ENCODE measurements around the gene SERPINB8. TPM values are rescaled to one million over a fixed set of nuclear protein-coding genes. Genes with fewer than 3 reads are reported as not detected.

SERPINB8 gene
- total RNA-seq, 2 experiments from 2014 or later = 1.5 to 2.5 TPM

- Histone ChIP-seq H3K79me2 (ENCODE audit: insufficient read depth, low read depth, low read length) (no peaks in the 10 kb centered on the region), H2AFZ (ENCODE audit: low read length) (no peak overlapping the region), H3K4me2 (ENCODE audit: low read length) (no peak overlapping the region), H3K4me1 (ENCODE audit: insufficient read depth, low read length, poor library complexity, severe bottlenecking) (no peaks in the 10 kb centered on the region), H3K9me3 (ENCODE audit: low read length) (no peaks in the 10 kb centered on the region), H3K4me3 (ENCODE audit: low read depth, low read length, poor library complexity, severe bottlenecking) (no peak overlapping the region), H4K20me1 (ENCODE audit: insufficient read depth, low read length) (no peaks in the 10 kb centered on the region), H3K9me2 (ENCODE audit: insufficient read depth, low read length) (no peaks in the 10 kb centered on the region), H3K27ac (ENCODE audit: low read depth, low read length, poor library complexity, severe bottlenecking) (no peak overlapping the region), H3K36me3 (ENCODE audit: insufficient read depth, low read length) (no peaks in the 10 kb centered on the region)
- no TSS peak for BruUV-seq (replicated peaks)
- intact Hi-C loops (cut with micrococcal nuclease; ENCODE audit: unreplicated experiment) = no loop called here
- no peak for DNase-seq (ENCODE audit: low spot score)
- TF ChIP-seq EZH2phosphoT487 (IDR thresholded peaks at IDR 0.05; ENCODE audit: borderline replicate concordance, low read depth, low read length) = no peak
- POLR2A ChIA-PET = interaction anchor here (0.7 kb wide), 1 partner anchor 86 kb away, joined by 3 read pairs; no protein-coding TSS in a partner anchor
- CTCF ChIA-PET (ENCODE audit: unreplicated experiment) = no interaction called here
Measured at GRCh38 chr18:63982361-63982760, 12.5 kb downstream of the SERPINB8 start.

GRCh38 chr18:63986885-63987284, 17.0 kb downstream of the SERPINB8 start:
- Histone ChIP-seq H3K79me2 (ENCODE audit: insufficient read depth, low read depth, low read length) (no peaks in the 10 kb centered on the region), H3K4me1 (ENCODE audit: insufficient read depth, low read length, poor library complexity, severe bottlenecking) (no peaks in the 10 kb centered on the region)

GRCh38 chr18:63987743-63988142, 17.9 kb downstream of the SERPINB8 start:
- Histone ChIP-seq H3K9me3 (ENCODE audit: low read length) (no peaks in the 10 kb centered on the region), H3K4me1 (ENCODE audit: insufficient read depth, low read length, poor library complexity, severe bottlenecking) (no peaks in the 10 kb centered on the region), H3K9me2 (ENCODE audit: insufficient read depth, low read length) (no peaks in the 10 kb centered on the region), H3K79me2 (ENCODE audit: insufficient read depth, low read depth, low read length) (no peaks in the 10 kb centered on the region), H3K4me2 (ENCODE audit: low read length) (no peak overlapping the region), H2AFZ (ENCODE audit: low read length) (no peak overlapping the region), H3K36me3 (ENCODE audit: insufficient read depth, low read length) (no peaks in the 10 kb centered on the region), H3K4me3 (ENCODE audit: low read depth, low read length, poor library complexity, severe bottlenecking) (no peak overlapping the region), H3K27ac (ENCODE audit: low read depth, low read length, poor library complexity, severe bottlenecking) (no peak overlapping the region), H4K20me1 (ENCODE audit: insufficient read depth, low read length) (no peaks in the 10 kb centered on the region)
- POLR2A ChIA-PET = interaction anchor here (0.9 kb wide), 1 partner anchor 117 kb away, joined by 4 read pairs; no protein-coding TSS in a partner anchor
- TF ChIP-seq EZH2phosphoT487 (IDR thresholded peaks at IDR 0.05; ENCODE audit: borderline replicate concordance, low read depth, low read length) = no peak
- TF ChIP-seq CTCF (conservative IDR thresholded peaks at IDR 0.05; ENCODE audit: low read length) = no peak
- DNase-seq (ENCODE audit: low spot score) = no peak
- no TSS peak for BruUV-seq (replicated peaks)
- intact Hi-C loops (cut with micrococcal nuclease; ENCODE audit: unreplicated experiment) = no loop called here
- CTCF ChIA-PET (ENCODE audit: unreplicated experiment) = interaction anchor here (0.7 kb wide), 1 partner anchor 24 kb away, joined by 3 read pairs; no protein-coding TSS in a partner anchor

More at GRCh38 chr18:63986885-63987284, 17.0 kb downstream of the SERPINB8 start:
- Histone ChIP-seq H3K36me3 (ENCODE audit: insufficient read depth, low read length) (no peaks in the 10 kb centered on the region), H3K4me2 (ENCODE audit: low read length) (no peak overlapping the region), H3K4me3 (ENCODE audit: low read depth, low read length, poor library complexity, severe bottlenecking) (no peak overlapping the region), H2AFZ (ENCODE audit: low read length) (no peak overlapping the region), H3K9me3 (ENCODE audit: low read length) (no peaks in the 10 kb centered on the region), H3K27ac (ENCODE audit: low read depth, low read length, poor library complexity, severe bottlenecking) (no peak overlapping the region), H4K20me1 (ENCODE audit: insufficient read depth, low read length) (no peaks in the 10 kb centered on the region), H3K9me2 (ENCODE audit: insufficient read depth, low read length) (no peaks in the 10 kb centered on the region)
- CTCF ChIA-PET (ENCODE audit: unreplicated experiment) = no interaction called here
- POLR2A ChIA-PET = no interaction called here
- no peak for DNase-seq (ENCODE audit: low spot score)
- intact Hi-C loops (cut with micrococcal nuclease; ENCODE audit: unreplicated experiment) = no loop called here
- BruUV-seq (replicated peaks) = no TSS peak
- TF ChIP-seq EZH2phosphoT487 (IDR thresholded peaks at IDR 0.05; ENCODE audit: borderline replicate concordance, low read depth, low read length) = no peak
- no peak for TF ChIP-seq CTCF (conservative IDR thresholded peaks at IDR 0.05; ENCODE audit: low read length)

Measured in OCI-LY7 (cell line).